ENCODE results near the gene DUSP28. TPM values are rescaled to one million over a fixed set of nuclear protein-coding genes. Genes with fewer than 3 reads are reported as not detected.
A peak's percentile ranks its signal among the peaks of the same experiment; 100 is the strongest.

DUSP28 gene
- total and polyA plus RNA-seq, 10 of the 15 experiments (the other 5 are each of a cell fraction or from before 2014, with no cell fraction given): 2.5 to 12.5 (median 6.4) TPM

GRCh38 chr2:240585101-240585500 is 24.9 kb downstream of the DUSP28 start:
- FAIRE-seq (peak; percentile 18), DNase-seq (ENCODE audit: low read depth, low spot score) (peak; percentile 51), ATAC-seq (peak; percentile 57)
- in situ Hi-C loops (cut with MboI) (no loop called here), intact Hi-C loops (cut with micrococcal nuclease; ENCODE audit: unreplicated experiment) (no loop called here)
- peak overlapping the region; percentile 73 for H3K4me2 ChIP-seq (ENCODE audit: control insufficient read depth, insufficient read depth)
- no peaks in the 10 kb centered on the region; the same call in 1 of the 2 replicates for H4K20me1 ChIP-seq (ENCODE audit: control insufficient read depth, insufficient read depth)
- ChIA-PET SMC1A (ENCODE audit: uncharacterized antibody, unreplicated experiment) (interaction anchor here (1.3 to 6.4 kb wide), 4 partner anchors 23 to 71 kb away, joined by 3 to 124 read pairs (median 18); partner anchors contain the start of genes ANKMY1 and DUSP28), POLR2A (interaction anchor here (1.1 to 6.7 kb wide), 11 partner anchors 16 to 453 kb away, joined by 3 to 233 read pairs (median 5); partner anchors contain the start of genes DUSP28, GPR35 and RNPEPL1), CTCF (interaction anchor here (1.4 to 11.9 kb wide), 5 partner anchors 12 to 71 kb away, joined by 3 to 196 read pairs (median 25); partner anchors contain the start of genes ANKMY1, DUSP28 and RNPEPL1), RAD21 (ENCODE audit: unreplicated experiment) (interaction anchor here (1.0 to 10.9 kb wide), 3 partner anchors 23 to 70 kb away, joined by 3 to 206 read pairs (median 49); partner anchors contain the start of genes ANKMY1 and DUSP28)
- H3K27me3 ChIP-seq (replicated peaks in 1 of 2; ENCODE audit: control insufficient read depth in 2 of 2, insufficient read depth in 2 of 2, low read length in 1 of 2): no peaks in the 10 kb centered on the region
- H3K79me2 ChIP-seq (ENCODE audit: control insufficient read depth, insufficient read depth, low read length): peaks cover 50% of the 10 kb centered on the region
- H3K4me3 ChIP-seq: peak overlapping the region; percentile 95
- no peak overlapping the region for H2AFZ ChIP-seq (ENCODE audit: control insufficient read depth, low read depth, low read length)
- peak overlapping the region; percentile 84 for H3K9ac ChIP-seq (ENCODE audit: control insufficient read depth, insufficient read depth, low read length)
- H3K27ac ChIP-seq (ENCODE audit: control insufficient read depth, insufficient read depth): peak overlapping the region; percentile 92
- no TSS peak for BruUV-seq (replicated peaks)
- 3% methylated on average over 6 of the region's 6 CpGs for WGBS (ENCODE audit: insufficient coverage, insufficient replicate concordance, low lambda C conversion rate, missing lambda C conversion rate)
- H3K36me3 ChIP-seq (ENCODE audit: control insufficient read depth in 2 of 2, insufficient read depth in 2 of 2, low read length in 1 of 2): peaks cover 0 to 1% of the 10 kb centered on the region in 2 experiments; a peak in 2 of 4 replicates
- peaks cover 42% of the 10 kb centered on the region for H3K4me1 ChIP-seq (ENCODE audit: control insufficient read depth, insufficient read depth, low read length)
- no peaks in the 10 kb centered on the region; the same call in 1 of the 3 replicates for H3K9me3 ChIP-seq (replicated peaks; ENCODE audit: control insufficient read depth, insufficient read depth, low read length)
- TF ChIP-seq, protein P1, sequence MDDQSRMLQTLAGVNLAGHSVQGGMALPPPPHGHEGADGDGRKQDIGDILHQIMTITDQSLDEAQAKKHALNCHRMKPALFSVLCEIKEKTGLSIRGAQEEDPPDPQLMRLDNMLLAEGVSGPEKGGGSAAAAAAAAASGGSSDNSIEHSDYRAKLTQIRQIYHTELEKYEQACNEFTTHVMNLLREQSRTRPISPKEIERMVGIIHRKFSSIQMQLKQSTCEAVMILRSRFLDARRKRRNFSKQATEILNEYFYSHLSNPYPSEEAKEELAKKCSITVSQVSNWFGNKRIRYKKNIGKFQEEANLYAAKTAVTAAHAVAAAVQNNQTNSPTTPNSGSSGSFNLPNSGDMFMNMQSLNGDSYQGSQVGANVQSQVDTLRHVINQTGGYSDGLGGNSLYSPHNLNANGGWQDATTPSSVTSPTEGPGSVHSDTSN (IDR thresholded peaks at IDR 0.05; ENCODE audit: insufficient replicate concordance, low read depth, low read length): peak; percentile 62
- TF ChIP-seq IRF4 (IDR thresholded peaks at IDR 0.05; ENCODE audit: low read depth, low read length): no peak
- TF ChIP-seq PAX5 (IDR thresholded peaks at IDR 0.05; ENCODE audit: borderline replicate concordance, low read depth, low read length): peak; percentile 36; the same call in 1 of the 2 replicates
- no peak for TF ChIP-seq E2F4 (IDR thresholded peaks at IDR 0.05; ENCODE audit: low read depth, low read length)
- TF ChIP-seq POU2F2 (IDR thresholded peaks at IDR 0.05; ENCODE audit: borderline replicate concordance, low read depth, low read length): peak; percentile 31; the same call in 1 of the 3 replicates
- TF ChIP-seq CHD2 (IDR thresholded peaks at IDR 0.05; ENCODE audit: borderline replicate concordance, low read depth, low read length): no peak
- no peak for TF ChIP-seq SKIL (IDR thresholded peaks at IDR 0.05; ENCODE audit: low read depth, poor library complexity, severe bottlenecking)
- 0 out of 2 replicates have a peak, but pooled peaks have one; percentile 15 for TF ChIP-seq SPI1 (IDR thresholded peaks at IDR 0.05; ENCODE audit: borderline replicate concordance, insufficient read depth, low read depth, low read length)
- TF ChIP-seq RFX5 (IDR thresholded peaks at IDR 0.05; ENCODE audit: low read depth, low read length): no peak
- TF ChIP-seq, protein P2, sequence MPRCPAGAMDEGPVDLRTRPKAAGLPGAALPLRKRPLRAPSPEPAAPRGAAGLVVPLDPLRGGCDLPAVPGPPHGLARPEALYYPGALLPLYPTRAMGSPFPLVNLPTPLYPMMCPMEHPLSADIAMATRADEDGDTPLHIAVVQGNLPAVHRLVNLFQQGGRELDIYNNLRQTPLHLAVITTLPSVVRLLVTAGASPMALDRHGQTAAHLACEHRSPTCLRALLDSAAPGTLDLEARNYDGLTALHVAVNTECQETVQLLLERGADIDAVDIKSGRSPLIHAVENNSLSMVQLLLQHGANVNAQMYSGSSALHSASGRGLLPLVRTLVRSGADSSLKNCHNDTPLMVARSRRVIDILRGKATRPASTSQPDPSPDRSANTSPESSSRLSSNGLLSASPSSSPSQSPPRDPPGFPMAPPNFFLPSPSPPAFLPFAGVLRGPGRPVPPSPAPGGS (IDR thresholded peaks at IDR 0.05; ENCODE audit: borderline replicate concordance, insufficient read depth, low read depth, low read length, poor library complexity, severe bottlenecking): no peak
- TF ChIP-seq IRF3 (IDR thresholded peaks at IDR 0.05): no peak
- TF ChIP-seq CBX5 (IDR thresholded peaks at IDR 0.05; ENCODE audit: low read depth): no peak
- 0 out of 2 replicates have a peak, but pooled peaks have one; percentile 7 for TF ChIP-seq POLR2AphosphoS2 (IDR thresholded peaks at IDR 0.05; ENCODE audit: low read depth, low read length)
